ENCODE results near the gene UACA. TPM values are rescaled to one million over a fixed set of nuclear protein-coding genes. Genes with fewer than 3 reads are reported as not detected.

Gene UACA
- total and polyA plus RNA-seq, 2 donors from 2014 or later, result 49.6 to 92.7 TPM

- Histone ChIP-seq H3K9ac (ENCODE audit: low read length in 3 of 3) (no peak overlapping the region), H3K36me3 (ENCODE audit: control insufficient read depth in 2 of 3, insufficient read depth in 3 of 3, low read length in 3 of 3) (no peaks in the 10 kb centered on the region), H3K4me1 (ENCODE audit: control insufficient read depth in 2 of 3, insufficient read depth in 2 of 3, low read depth in 1 of 3, low read length in 3 of 3) (no peaks in the 10 kb centered on the region), H3K27ac (ENCODE audit: low read depth in 2 of 2, low read length in 2 of 2) (no peak overlapping the region), H3K4me3 (ENCODE audit: low read length in 3 of 3) (no peak overlapping the region), H3K27me3 (ENCODE audit: control insufficient read depth, insufficient read depth, low read length) (no peaks in the 10 kb centered on the region), H3K9me3 (ENCODE audit: control insufficient read depth in 2 of 3, insufficient read depth in 1 of 3, low read length in 3 of 3) (no peaks in the 10 kb centered on the region)
- DNase-seq, result no peak
- FAIRE-seq, result no peak
- intact Hi-C loops (cut with DNase I), result no loop called here
- no peak for TF ChIP-seq CTCF (IDR thresholded peaks at IDR 0.05; ENCODE audit: borderline replicate concordance, extremely low read depth, insufficient read depth)
These were observed 7.5 kb upstream of the UACA start for GRCh38 chr15:70770863-70771262.

DNA sequence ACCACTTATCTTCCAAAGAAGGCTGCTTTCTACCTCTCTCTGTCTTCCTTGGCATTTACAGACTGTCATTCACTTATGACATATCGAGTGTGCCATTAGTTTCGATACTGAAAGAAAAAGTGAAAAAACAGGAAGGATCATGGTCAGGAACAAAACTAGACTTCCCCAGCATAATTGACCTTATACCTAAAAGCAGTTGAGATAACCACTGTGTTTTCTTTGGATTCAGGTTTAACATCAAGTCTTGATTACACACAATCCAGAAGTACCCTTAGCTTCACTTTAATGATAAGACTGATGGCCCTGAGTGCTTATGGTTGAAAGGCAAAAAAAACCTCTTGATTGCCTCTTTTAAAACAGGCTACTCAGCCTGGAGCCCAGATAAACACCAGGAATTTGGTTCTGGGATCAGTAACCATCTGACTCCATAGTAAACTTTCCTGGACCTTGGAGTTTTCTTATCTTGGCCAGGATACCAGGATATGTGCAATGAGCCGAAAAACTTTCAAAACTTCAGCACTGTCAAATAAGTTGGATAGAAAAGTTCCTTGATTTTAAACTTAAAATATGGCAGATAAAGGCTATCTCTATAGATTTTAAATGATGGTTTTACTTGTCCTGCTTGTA is 5.0 kb upstream of the UACA start:
- Histone ChIP-seq H3K9me3 (ENCODE audit: control insufficient read depth in 2 of 3, insufficient read depth in 1 of 3, low read length in 3 of 3) (no peaks in the 10 kb centered on the region), H3K27me3 (ENCODE audit: control insufficient read depth, insufficient read depth, low read length) (no peaks in the 10 kb centered on the region), H3K27ac (ENCODE audit: low read depth in 2 of 2, low read length in 2 of 2) (no peak overlapping the region), H3K4me3 (ENCODE audit: low read length in 3 of 3) (no peak overlapping the region), H3K36me3 (ENCODE audit: control insufficient read depth in 2 of 3, insufficient read depth in 3 of 3, low read length in 3 of 3) (no peaks in the 10 kb centered on the region), H3K4me1 (ENCODE audit: control insufficient read depth in 2 of 3, insufficient read depth in 2 of 3, low read depth in 1 of 3, low read length in 3 of 3) (no peaks in the 10 kb centered on the region), H3K9ac (ENCODE audit: low read length in 3 of 3) (no peak overlapping the region)
- no peak for TF ChIP-seq CTCF (IDR thresholded peaks at IDR 0.05; ENCODE audit: borderline replicate concordance, extremely low read depth, insufficient read depth)
- DNase-seq (no peak), FAIRE-seq (no peak)
- intact Hi-C loops (cut with DNase I), result no loop called here

DNA sequence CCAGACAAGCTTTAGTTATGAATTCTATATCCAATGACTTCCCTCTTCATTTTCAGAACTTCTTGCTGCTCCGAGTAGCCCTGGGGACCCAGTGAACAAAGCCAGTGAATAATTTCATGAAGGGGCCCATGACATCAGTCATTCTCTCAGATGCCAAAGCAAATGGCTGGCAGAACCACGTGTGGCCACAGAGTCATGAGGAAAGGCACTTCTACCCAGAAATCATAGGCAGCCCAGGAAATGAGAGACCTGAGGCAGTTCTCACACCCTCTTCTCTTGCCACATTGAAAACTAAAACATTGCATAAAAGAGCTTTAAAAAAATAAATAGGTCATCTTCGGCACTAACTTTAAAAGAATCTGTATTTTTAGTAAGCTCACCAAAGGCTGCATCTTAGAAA is 4.3 kb upstream of the UACA start:
- no peaks in the 10 kb centered on the region for H3K4me1 ChIP-seq (ENCODE audit: control insufficient read depth in 2 of 3, insufficient read depth in 2 of 3, low read depth in 1 of 3, low read length in 3 of 3)
- FAIRE-seq (no peak), DNase-seq (no peak)
- H3K36me3 ChIP-seq (ENCODE audit: control insufficient read depth in 2 of 3, insufficient read depth in 3 of 3, low read length in 3 of 3), result no peaks in the 10 kb centered on the region
- no peak overlapping the region for H3K27ac ChIP-seq (ENCODE audit: low read depth in 2 of 2, low read length in 2 of 2)
- H3K4me3 ChIP-seq (ENCODE audit: low read length in 3 of 3), result no peak overlapping the region
- no peak for TF ChIP-seq CTCF (IDR thresholded peaks at IDR 0.05; ENCODE audit: borderline replicate concordance, extremely low read depth, insufficient read depth)
- intact Hi-C loops (cut with DNase I), result no loop called here
- no peak overlapping the region for H3K9ac ChIP-seq (ENCODE audit: low read length in 3 of 3)
- no peaks in the 10 kb centered on the region for H3K27me3 ChIP-seq (ENCODE audit: control insufficient read depth, insufficient read depth, low read length)
- H3K9me3 ChIP-seq (ENCODE audit: control insufficient read depth in 2 of 3, insufficient read depth in 1 of 3, low read length in 3 of 3), result no peaks in the 10 kb centered on the region

- H3K9me3 ChIP-seq (ENCODE audit: control insufficient read depth in 2 of 3, insufficient read depth in 1 of 3, low read length in 3 of 3), result no peaks in the 10 kb centered on the region
- no peak overlapping the region for H3K4me3 ChIP-seq (ENCODE audit: low read length in 3 of 3)
- peaks cover 0 to 3% (median 0%) of the 10 kb centered on the region in 3 donors for H3K4me1 ChIP-seq (ENCODE audit: control insufficient read depth in 2 of 3, insufficient read depth in 2 of 3, low read depth in 1 of 3, low read length in 3 of 3)
- H3K9ac ChIP-seq (ENCODE audit: low read length in 3 of 3), result no peak overlapping the region
- FAIRE-seq (no peak), DNase-seq (no peak)
- no peaks in the 10 kb centered on the region for H3K27me3 ChIP-seq (ENCODE audit: control insufficient read depth, insufficient read depth, low read length)
- H3K27ac ChIP-seq (ENCODE audit: low read depth in 2 of 2, low read length in 2 of 2), result no peak overlapping the region
- no peak for TF ChIP-seq CTCF (IDR thresholded peaks at IDR 0.05; ENCODE audit: borderline replicate concordance, extremely low read depth, insufficient read depth)
- intact Hi-C loops (cut with DNase I), result no loop called here
- H3K36me3 ChIP-seq (ENCODE audit: control insufficient read depth in 2 of 3, insufficient read depth in 3 of 3, low read length in 3 of 3), result no peaks in the 10 kb centered on the region
These were observed 3.2 kb upstream of the UACA start for GRCh38 chr15:70766597-70766996.
